Ramos (cell line): ENCODE results near the gene CD1D.

ENCODE experiments used
- in situ Hi-C: fragments of 300-500 bp; cut with MboI; formaldehyde crosslinking; loops from one replicate; pipeline ENCODE4 v1.14.3; 2022; ENCODE audit warnings: low sequenced_read_pairs; ENCODE audit not compliant: unreplicated experiment

Gene CD1D

GRCh38 chr1:158180741-158181576 is at the start of gene CD1D:
TSS of gene CD1D (plus strand) at chr1:158180895. CDS start at chr1:158181102, 207 bp downstream.
- in situ Hi-C loops: loop anchor here (25.0 kb wide), 1 partner anchor 881 kb away; no protein-coding TSS in a partner anchor

DNA sequence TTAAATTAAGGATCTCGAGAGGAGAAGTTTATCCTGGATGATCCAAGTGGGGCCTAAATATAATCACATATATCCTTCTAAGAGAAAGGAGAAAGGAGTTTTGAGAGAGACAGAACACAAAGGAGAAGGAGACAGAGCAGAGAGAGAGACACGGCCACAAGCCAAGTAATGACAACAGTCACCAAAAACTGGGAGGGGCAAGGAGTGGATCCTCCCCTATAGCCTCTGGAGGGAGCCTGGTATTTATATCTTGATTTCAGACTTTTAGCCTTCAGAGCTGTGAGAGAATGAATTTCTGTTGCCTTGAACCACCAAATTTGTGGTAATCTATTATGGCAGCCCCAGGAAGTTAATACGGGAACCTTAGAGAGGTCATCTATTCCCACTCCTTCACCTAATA is 49.5 kb upstream of the CD1D start:
- in situ Hi-C loops: no loop called here

GRCh38 chr1:158140764-158141192 is 39.9 kb upstream of the CD1D start:
- in situ Hi-C loops: no loop called here

DNA sequence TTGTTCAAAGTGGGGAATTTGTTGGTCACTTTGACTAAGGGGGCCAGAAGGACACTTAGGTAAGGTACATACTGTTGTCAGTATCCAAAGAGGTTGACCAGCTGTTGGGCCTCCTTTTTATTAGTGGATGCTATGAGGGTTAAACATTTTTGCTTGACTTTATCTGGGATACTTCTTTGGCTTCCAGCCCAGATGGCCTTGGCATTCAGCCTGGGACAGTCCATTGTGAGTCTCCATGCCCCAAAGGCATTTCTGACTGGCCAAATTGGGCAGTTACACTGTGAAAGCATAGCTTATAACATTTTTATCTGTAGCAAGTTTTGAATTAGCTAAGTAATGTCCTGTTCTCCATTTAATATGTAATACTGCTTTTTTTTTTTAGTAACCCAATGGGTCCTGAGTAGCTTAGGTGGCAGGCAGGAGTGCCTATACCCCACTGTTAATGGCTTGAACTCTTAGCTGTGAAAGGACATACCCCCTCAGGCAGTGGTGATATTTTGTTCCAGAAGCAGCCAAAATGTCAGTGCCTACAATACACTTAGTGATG is 35.4 kb upstream of the CD1D start:
- in situ Hi-C loops: no loop called here

GRCh38 chr1:158146165-158146564 is 34.5 kb upstream of the CD1D start:
- in situ Hi-C loops: no loop called here

DNA sequence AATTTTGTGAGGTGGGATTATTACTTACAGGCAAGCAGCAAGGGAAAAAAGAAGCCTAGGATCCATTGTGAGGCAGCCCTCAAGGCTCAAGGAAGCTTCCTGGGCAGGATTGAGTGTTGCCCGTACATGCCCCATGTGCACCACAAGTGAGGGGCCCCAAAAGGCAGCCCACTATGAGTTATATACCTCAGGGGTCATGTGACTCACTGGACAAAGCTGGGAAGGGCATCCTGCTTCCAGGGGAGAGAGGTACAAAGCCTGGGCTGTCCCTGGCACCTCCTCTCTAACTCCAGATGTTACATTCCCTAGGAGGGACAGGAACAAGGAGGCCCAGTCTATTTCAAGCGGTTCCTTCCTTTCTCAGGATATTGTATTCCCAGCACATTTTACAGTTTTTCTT is 34.0 kb upstream of the CD1D start:
- in situ Hi-C loops: no loop called here

DNA sequence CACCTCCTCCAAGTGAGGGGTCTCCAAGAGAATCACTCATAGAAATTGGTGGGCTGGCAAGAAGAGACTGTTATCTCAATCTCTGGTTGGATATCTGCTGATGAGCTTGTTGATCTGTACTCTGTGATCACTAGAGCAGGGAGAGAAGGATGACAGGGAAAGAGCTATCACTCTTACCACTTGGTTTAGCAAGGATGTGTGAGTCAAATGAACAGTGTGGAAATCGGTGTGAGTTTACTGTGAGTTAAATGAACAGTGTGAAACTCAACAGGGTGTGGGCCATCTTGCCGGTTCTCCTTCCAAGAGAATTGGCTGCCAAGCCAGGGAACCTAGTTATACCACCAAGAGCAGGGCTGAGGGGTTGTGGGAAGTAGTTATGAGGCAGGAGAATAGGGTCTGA is 33.3 kb upstream of the CD1D start:
- in situ Hi-C loops: no loop called here

GRCh38 chr1:158147869-158148268 is 32.8 kb upstream of the CD1D start:
- in situ Hi-C loops: no loop called here

DNA sequence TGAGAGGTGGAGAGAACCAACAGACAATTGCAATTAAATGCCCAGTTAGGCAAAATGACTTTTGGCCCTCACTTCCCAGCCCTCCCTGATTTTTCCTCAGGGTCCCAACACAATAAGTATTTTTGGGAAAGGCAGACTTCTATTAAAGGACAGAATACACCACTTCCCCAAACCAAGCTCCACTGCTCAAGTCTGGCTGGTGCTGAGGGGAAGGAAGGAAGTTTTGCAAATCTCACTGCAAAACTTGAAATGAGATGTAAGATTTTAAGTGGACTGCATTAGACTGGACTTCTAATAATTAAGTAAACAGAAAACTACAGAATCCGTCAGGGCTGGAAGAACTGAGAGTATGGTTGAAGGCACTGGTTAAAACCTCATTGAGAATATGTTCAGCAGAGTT is 32.2 kb upstream of the CD1D start:
- in situ Hi-C loops: no loop called here

GRCh38 chr1:158149175-158149574 is 31.5 kb upstream of the CD1D start:
- in situ Hi-C loops: no loop called here

DNA sequence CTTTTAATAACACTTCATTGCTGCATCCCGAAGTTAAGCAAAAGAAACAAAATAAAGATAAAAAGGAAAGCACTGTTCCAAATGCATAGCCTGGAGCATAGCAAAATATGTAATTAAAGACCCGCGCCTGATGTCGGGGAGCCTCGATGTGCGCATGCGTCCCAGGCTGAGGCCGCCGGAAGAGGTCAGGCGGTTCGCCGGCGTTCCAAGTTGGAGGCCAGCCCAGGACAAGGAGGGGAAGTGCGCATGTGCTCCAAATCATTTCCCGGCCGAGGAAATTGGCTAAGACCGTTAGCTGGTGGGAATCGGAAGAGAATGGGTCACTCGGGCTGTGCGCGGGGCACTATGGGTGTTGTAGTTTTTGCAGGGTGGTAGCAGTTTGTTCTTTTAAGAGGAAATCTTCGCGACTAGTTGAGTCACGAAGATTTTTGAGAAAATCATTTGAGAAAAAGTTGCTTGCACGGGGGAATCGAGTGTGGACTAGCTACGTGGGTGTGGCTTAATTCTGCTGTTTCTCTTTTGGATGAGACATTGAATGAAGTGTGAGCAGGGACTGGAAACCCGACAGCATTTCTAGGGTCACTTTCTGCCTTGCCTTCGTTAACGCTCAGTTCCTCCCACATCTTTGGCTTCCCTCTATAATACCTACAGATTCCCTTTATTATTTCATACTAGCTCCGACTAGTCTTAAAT is 31.0 kb upstream of the CD1D start:
- in situ Hi-C loops: no loop called here

DNA sequence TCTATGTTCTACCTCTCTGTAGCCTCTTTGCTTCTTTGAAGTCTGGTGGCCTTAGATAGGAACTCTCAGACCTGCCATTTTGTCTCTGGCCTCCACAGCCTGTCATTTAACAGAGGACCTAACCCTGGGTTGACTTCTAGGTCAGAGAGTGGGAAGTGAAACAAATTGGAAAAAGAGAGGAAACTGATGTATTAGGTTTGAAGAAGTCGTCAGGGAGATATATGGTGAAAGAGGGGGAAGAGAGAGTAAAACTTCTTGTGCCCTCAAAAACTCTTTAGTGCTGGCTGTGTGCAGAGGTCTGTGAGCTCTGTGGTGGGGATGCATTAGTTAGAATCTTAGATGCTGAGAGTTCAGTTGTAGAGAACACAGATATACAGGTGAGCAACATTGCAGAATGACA is 30.2 kb upstream of the CD1D start:
- in situ Hi-C loops: no loop called here

GRCh38 chr1:158153179-158153578 is 27.5 kb upstream of the CD1D start:
- in situ Hi-C loops: no loop called here

DNA sequence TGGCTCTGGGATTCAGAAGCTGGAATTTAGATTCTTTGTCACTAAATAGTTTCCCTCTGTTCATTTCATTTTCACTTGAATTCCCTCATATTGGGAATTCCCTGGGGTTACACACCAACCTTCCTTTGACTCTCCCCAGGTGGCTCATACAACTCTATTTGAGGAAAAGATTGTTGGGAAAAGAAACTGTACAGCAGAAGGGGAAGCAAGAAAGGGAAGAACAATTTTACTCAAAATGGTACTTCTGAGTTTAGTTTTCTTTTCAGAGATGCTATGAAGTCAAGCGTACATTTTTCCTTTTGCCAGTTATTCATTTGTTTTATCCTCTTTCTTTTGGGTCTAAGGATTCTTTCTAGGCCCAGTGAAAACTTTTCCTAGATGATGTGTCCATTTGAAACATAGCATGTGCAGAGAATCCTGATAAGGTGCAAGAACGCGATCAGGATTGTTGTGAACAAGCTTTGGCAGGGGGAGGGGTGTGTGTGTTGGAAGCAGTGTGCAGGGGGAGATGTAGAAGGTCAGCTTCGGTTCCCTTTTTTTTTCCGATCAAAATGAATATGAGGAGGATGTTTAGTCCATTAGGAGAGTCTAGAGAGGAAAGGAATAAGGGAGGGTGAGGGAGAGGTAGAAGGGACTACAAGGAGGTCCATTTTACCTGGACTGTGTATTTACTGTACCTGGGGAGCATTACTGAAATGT is 26.8 kb upstream of the CD1D start:
- in situ Hi-C loops: no loop called here

DNA sequence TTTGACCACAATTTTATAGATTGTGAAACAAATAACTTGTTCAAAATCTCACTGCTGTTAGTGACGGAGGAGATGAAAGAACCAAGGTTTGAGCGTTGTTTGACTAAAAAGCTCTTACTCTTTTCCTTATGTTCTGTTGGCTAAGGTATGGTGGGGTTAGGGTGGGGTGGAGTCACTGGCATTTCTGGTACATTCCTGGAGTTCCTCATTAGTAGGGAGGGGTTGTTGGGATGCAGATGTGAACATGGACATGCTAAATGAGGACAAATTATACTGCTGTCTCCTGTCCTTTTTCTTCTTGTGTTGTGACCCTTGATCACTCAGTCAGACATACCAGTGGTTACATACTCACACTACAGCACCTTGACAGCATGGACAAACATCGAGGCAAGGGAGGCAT is 26.2 kb upstream of the CD1D start:
- in situ Hi-C loops: no loop called here

DNA sequence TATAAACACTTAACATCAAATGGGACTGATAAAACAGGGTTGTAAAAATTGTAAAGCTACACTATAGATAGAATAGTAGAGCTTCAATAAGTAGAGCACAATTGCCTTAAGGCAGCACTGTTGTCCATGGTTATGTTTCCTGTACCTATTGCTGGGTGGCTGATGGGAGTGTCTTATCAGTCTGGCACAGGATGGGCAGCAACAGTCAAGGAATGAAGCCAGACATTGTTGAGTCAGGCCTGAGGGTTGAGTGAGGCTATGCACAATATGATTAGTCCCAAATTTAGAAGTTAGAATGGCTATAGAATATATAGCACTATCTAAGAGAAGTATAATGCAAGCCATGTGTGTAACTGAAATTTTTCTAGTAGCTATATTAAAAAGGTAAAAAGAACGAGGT is 25.0 kb upstream of the CD1D start:
- in situ Hi-C loops: no loop called here

DNA sequence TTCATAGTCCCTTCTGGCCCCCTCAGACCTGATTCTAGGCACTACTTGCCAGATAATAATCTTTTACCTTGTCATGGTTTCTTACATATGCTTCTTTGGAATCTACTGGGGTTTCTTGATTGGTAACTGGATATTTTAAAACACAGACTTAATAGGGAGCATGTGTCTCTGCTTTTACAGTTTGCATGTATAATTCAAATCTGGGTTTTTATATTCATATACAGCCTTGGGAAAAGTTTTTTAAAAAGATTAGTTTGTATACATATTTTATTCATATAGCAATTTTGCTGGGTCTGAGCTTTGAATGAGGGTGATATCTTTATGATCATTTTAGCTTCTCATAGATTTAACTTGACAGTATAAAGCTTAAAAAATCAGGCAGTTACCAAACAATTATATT is 21.1 kb upstream of the CD1D start:
- in situ Hi-C loops: no loop called here

- in situ Hi-C loops: no loop called here
Measured at GRCh38 chr1:158161446-158161845, 19.2 kb upstream of the CD1D start.

DNA sequence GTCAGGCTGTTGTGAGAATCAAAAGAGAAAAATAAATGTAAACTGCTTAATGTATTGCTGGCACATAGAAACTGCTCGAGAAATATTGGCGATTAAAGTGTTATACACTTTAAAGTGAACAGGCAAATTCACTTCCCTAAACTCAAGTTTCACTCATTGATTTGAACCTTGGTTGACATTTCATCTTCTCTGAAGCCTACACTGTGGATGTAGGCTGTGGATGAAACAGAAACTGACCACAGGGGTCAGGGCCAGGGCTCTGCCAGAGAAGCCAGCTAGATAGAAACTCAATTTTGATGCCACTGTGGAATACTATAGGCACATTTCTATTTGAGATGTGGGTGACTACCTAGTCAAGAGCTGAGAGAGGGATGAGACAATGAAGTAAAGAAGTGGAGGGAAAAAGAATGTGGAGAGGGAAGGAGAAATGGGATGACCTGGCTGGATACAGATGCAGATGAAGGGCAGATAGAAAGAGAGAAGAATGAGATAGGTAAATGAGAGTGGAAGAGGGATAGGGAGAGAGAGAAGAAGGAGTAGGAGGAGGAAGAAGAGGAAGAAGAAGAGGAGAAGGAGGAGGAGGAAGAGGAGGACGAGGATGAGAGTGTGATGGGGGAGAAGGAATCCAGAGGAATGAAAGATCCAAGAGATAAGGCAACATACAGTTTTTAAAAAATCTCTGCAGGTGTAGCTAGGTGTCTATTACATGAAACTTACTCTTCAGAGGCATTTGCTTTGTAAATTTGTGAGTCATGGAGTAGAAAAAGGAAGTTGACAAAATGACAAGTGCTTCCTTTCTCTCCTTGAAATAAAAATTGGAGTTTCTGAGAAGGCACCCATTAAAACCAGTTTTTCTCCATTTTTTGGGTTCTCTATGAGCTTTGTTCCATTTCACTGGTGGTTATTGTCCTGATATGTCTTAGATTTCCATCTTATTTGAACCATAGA is 17.4 kb upstream of the CD1D start:
- in situ Hi-C loops: no loop called here

- in situ Hi-C loops: no loop called here
Measured at GRCh38 chr1:158169105-158169504, 11.6 kb upstream of the CD1D start.
